ENCODE measurements around the gene NUDT9.

DNA sequence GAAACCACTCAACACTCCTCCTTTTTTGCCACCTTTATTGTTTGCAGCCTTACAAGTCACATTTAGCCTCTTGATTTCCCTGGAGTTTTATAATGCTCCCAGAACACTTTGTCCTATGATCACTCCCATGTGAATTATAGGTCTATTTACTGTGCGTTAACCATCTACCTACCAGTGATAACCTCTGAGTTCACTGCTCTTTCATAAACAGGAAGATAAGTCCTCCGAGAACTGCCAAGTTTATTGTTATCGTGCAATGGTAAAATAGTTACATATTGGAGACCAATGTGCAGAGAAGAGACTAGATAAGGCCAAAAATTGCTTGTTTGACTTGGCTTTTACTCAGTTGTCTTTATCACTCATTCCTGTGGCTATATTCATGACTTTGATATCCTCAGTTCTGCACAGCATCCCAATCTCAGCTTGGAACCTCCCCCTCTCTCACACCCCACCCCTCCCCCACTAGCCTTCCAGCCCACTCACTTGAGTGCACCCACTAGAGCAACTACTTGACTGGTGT, 12.9 kb upstream of the NUDT9 start:
- TF ChIP-seq, protein P1, sequence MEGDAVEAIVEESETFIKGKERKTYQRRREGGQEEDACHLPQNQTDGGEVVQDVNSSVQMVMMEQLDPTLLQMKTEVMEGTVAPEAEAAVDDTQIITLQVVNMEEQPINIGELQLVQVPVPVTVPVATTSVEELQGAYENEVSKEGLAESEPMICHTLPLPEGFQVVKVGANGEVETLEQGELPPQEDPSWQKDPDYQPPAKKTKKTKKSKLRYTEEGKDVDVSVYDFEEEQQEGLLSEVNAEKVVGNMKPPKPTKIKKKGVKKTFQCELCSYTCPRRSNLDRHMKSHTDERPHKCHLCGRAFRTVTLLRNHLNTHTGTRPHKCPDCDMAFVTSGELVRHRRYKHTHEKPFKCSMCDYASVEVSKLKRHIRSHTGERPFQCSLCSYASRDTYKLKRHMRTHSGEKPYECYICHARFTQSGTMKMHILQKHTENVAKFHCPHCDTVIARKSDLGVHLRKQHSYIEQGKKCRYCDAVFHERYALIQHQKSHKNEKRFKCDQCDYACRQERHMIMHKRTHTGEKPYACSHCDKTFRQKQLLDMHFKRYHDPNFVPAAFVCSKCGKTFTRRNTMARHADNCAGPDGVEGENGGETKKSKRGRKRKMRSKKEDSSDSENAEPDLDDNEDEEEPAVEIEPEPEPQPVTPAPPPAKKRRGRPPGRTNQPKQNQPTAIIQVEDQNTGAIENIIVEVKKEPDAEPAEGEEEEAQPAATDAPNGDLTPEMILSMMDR (IDR thresholded peaks at IDR 0.05): no peak
- TF ChIP-seq POLR2AphosphoS5 (IDR thresholded peaks at IDR 0.05): peak in 2 of 3 donors; percentile 86 to 93
